Mesenchymal stem cell (in vitro differentiated cells and primary cell): ENCODE measurements around the gene SCARB1.

Source experiments
- DNase-seq: peaks from one replicate; pipeline ENCODE4 v3.0.0-alpha.2; 2013
- H2AFZ ChIP-seq: one replicate; pipeline ENCODE4 v1.6.1; 2013; ENCODE audit warnings: low read depth, mild to moderate bottlenecking, control low read depth, inconsistent platforms, low read length, moderate library complexity
- H2AK5ac ChIP-seq: 2 replicates; pipeline ENCODE4 v1.6.1; 2013; ENCODE audit warnings: low read length, moderate library complexity, mild to moderate bottlenecking, inconsistent platforms; ENCODE audit not compliant: severe bottlenecking
- H2BK120ac ChIP-seq: one replicate; pipeline ENCODE4 v1.6.1; 2013; ENCODE audit warnings: low read depth, mild to moderate bottlenecking, inconsistent platforms, low read length, moderate library complexity
- H2BK12ac ChIP-seq, 2 experiments: one replicate each; pipeline ENCODE4 v1.6.1; 2013; ENCODE audit warnings: inconsistent platforms in 2 of 2, low read length in 2 of 2, mild to moderate bottlenecking in 2 of 2, moderate library complexity in 2 of 2, control low read depth in 1 of 2
- H2BK15ac ChIP-seq: one replicate; pipeline ENCODE4 v1.6.1; 2013; ENCODE audit warnings: mild to moderate bottlenecking, low read depth, inconsistent platforms; ENCODE audit not compliant: poor library complexity, severe bottlenecking
- H2BK5ac ChIP-seq: 2 replicates; pipeline ENCODE4 v1.6.1; 2013; ENCODE audit warnings: low read depth, mild to moderate bottlenecking, low read length, control low read depth, inconsistent platforms; ENCODE audit not compliant: poor library complexity, severe bottlenecking
- H3K14ac ChIP-seq, 2 experiments: one replicate each; pipeline ENCODE4 v1.6.1; 2013; ENCODE audit warnings: inconsistent platforms in 2 of 2, low read length in 2 of 2, control low read depth in 1 of 2, mild to moderate bottlenecking in 1 of 2, moderate library complexity in 1 of 2
- H3K18ac ChIP-seq, 2 experiments: one replicate each; pipeline ENCODE4 v1.6.1; 2013; ENCODE audit warnings: inconsistent platforms in 2 of 2, low read length in 2 of 2, control low read depth in 1 of 2, low read depth in 1 of 2, mild to moderate bottlenecking in 1 of 2
- H3K23ac ChIP-seq, 2 experiments: one replicate each; pipeline ENCODE4 v1.6.1; 2013; ENCODE audit warnings: inconsistent platforms in 2 of 2, low read length in 2 of 2, mild to moderate bottlenecking in 2 of 2, moderate library complexity in 2 of 2, control low read depth in 1 of 2
- H3K27ac ChIP-seq: 2 replicates; pipeline ENCODE4 v1.5.1; 2013; ENCODE audit warnings: mild to moderate bottlenecking, moderate library complexity, low read length, control low read depth, inconsistent platforms; ENCODE audit not compliant: poor library complexity, severe bottlenecking
- H3K27me3 ChIP-seq, 2 experiments: 2 replicates each; pipeline versions ENCODE4 v1.6.1 to v1.7.0; 2013; ENCODE audit warnings: low read length in 2 of 2, mild to moderate bottlenecking in 2 of 2, moderate library complexity in 2 of 2, control low read depth in 1 of 2, inconsistent platforms in 1 of 2; ENCODE audit not compliant: control insufficient read depth in 1 of 2, insufficient read depth in 1 of 2
- H3K36me3 ChIP-seq, 2 experiments: 2 replicates each; pipeline versions ENCODE4 v1.6.1 to v1.7.0; 2013; ENCODE audit warnings: low read length in 2 of 2, control low read depth in 1 of 2, inconsistent platforms in 1 of 2, low read depth in 1 of 2, mild to moderate bottlenecking in 1 of 2; ENCODE audit not compliant: insufficient read depth in 2 of 2, control insufficient read depth in 1 of 2
- H3K4ac ChIP-seq, 2 experiments: one replicate each; pipeline ENCODE4 v1.6.1; 2013; ENCODE audit warnings: inconsistent platforms in 2 of 2, low read length in 2 of 2, mild to moderate bottlenecking in 2 of 2, moderate library complexity in 2 of 2, control low read depth in 1 of 2, low read depth in 1 of 2
- H3K4me1 ChIP-seq: 2 replicates; pipeline ENCODE4 v1.6.1; 2013; ENCODE audit warnings: low read depth, low read length, control low read depth; ENCODE audit not compliant: control insufficient read depth, insufficient read depth
- H3K4me2 ChIP-seq: 2 replicates; pipeline ENCODE4 v1.6.1; 2013; ENCODE audit warnings: low read length, mild to moderate bottlenecking, inconsistent platforms; ENCODE audit not compliant: poor library complexity, severe bottlenecking
- H3K4me3 ChIP-seq, 2 experiments: 2 replicates each; pipeline versions ENCODE4 v1.5.1 to v1.7.0; 2013; ENCODE audit warnings: low read length in 2 of 2, mild to moderate bottlenecking in 2 of 2, control low read depth in 1 of 2, low read depth in 1 of 2; ENCODE audit not compliant: insufficient read depth in 1 of 2
- H3K79me1 ChIP-seq: replicated peaks from 2 replicates; pipeline ENCODE4 v1.6.1; 2013; ENCODE audit warnings: mild to moderate bottlenecking, control low read depth, low read length, inconsistent platforms; ENCODE audit not compliant: poor library complexity, severe bottlenecking
- H3K9ac ChIP-seq: 2 replicates; pipeline ENCODE4 v1.7.0; 2013; ENCODE audit warnings: mild to moderate bottlenecking, low read length, moderate library complexity
- H3K9me3 ChIP-seq: 2 replicates; pipeline ENCODE4 v1.7.0; 2013; ENCODE audit warnings: mild to moderate bottlenecking, low read length; ENCODE audit not compliant: control insufficient read depth
- H4K8ac ChIP-seq: one replicate; pipeline ENCODE4 v1.6.1; 2013; ENCODE audit warnings: inconsistent platforms, mild to moderate bottlenecking, low read length, moderate library complexity
- H4K91ac ChIP-seq: one replicate; pipeline ENCODE4 v1.6.1; 2013; ENCODE audit warnings: mild to moderate bottlenecking, low read length, inconsistent platforms
- WGBS: methylation state at CpG from one replicate; pipeline ENCODE4 v1.1.7; 2013; ENCODE audit warnings: mixed read lengths; 5-methylcytosine and 5-hydroxymethylcytosine counted together

The SCARB1 gene

GRCh38 chr12:124855275-124855957 lies 8.2 kb downstream of the SCARB1 start:
- H3K79me1 ChIP-seq = peaks cover 24% of the 10 kb centered on the region
- H3K4me2 ChIP-seq = no peak overlapping the region
- no peak overlapping the region for H2BK12ac ChIP-seq
- no peak overlapping the region for H3K4me3 ChIP-seq
- H2AK5ac ChIP-seq = no peak overlapping the region
- no peak overlapping the region for H4K91ac ChIP-seq
- H3K9me3 ChIP-seq = no peaks in the 10 kb centered on the region
- H3K27ac ChIP-seq = no peak overlapping the region
- peaks cover 5% of the 10 kb centered on the region for H3K4me1 ChIP-seq
- H3K27me3 ChIP-seq = no peaks in the 10 kb centered on the region
- peak overlapping the region; percentile 86 for H4K8ac ChIP-seq
- H3K14ac ChIP-seq = no peak overlapping the region
- no peak overlapping the region for H2BK120ac ChIP-seq
- H2BK15ac ChIP-seq = no peak overlapping the region
- WGBS = 88% methylated on average over 15 of the region's 15 CpGs
- H3K9ac ChIP-seq = no peak overlapping the region
- DNase-seq = no peak
- H3K4ac ChIP-seq = no peak overlapping the region
- peaks cover 0 to 5% of the 10 kb centered on the region in 2 experiments for H3K36me3 ChIP-seq
- H3K23ac ChIP-seq = no peak overlapping the region
- no peak overlapping the region for H2AFZ ChIP-seq
- no peak overlapping the region for H2BK5ac ChIP-seq
- H3K18ac ChIP-seq = no peak overlapping the region

- Histone ChIP-seq H2BK15ac (no peak overlapping the region), H4K8ac (peak overlapping the region; percentile 86), H3K36me3 (peaks cover 0 to 5% of the 10 kb centered on the region in 2 experiments), H2BK120ac (no peak overlapping the region), H4K91ac (peak overlapping the region; percentile 20), H2AFZ (no peak overlapping the region), H3K4me1 (peaks cover 5% of the 10 kb centered on the region), H2BK12ac (no peak overlapping the region), H2AK5ac (no peak overlapping the region), H2BK5ac (no peak overlapping the region), H3K79me1 (peaks cover 21% of the 10 kb centered on the region), H3K27me3 (no peaks in the 10 kb centered on the region), H3K23ac (no peak overlapping the region), H3K4me3 (no peak overlapping the region), H3K18ac (no peak overlapping the region), H3K27ac (no peak overlapping the region), H3K9ac (no peak overlapping the region), H3K14ac (no peak overlapping the region), H3K4me2 (no peak overlapping the region), H3K4ac (no peak overlapping the region), H3K9me3 (no peaks in the 10 kb centered on the region)
- whole genome bisulfite sequencing = 97% methylated on average over 11 of the region's 11 CpGs
- no peak for DNase-seq
Observed at GRCh38 chr12:124854637-124855184, 9.0 kb downstream of the SCARB1 start.

GRCh38 chr12:124853781-124854636 lies 9.7 kb downstream of the SCARB1 start:
- Histone ChIP-seq H3K14ac (no peak overlapping the region), H2BK120ac (no peak overlapping the region), H3K23ac (no peak overlapping the region), H3K9ac (no peak overlapping the region), H3K27ac (no peak overlapping the region), H2BK12ac (no peak overlapping the region), H4K8ac (no peak overlapping the region), H3K9me3 (no peaks in the 10 kb centered on the region), H2AK5ac (no peak overlapping the region), H2BK5ac (no peak overlapping the region), H4K91ac (no peak overlapping the region), H3K4ac (no peak overlapping the region), H3K4me1 (peaks cover 5% of the 10 kb centered on the region), H3K36me3 (peaks cover 0 to 5% of the 10 kb centered on the region in 2 experiments), H3K4me3 (no peak overlapping the region), H3K79me1 (peaks cover 22% of the 10 kb centered on the region), H2AFZ (no peak overlapping the region), H3K4me2 (no peak overlapping the region), H3K27me3 (no peaks in the 10 kb centered on the region), H3K18ac (no peak overlapping the region), H2BK15ac (no peak overlapping the region)
- 92% methylated on average over 24 of the region's 24 CpGs for WGBS
- no peak for DNase-seq

- no peak overlapping the region for H2BK5ac ChIP-seq
- H3K4me3 ChIP-seq = no peak overlapping the region
- no peak overlapping the region for H2BK12ac ChIP-seq
- H2BK120ac ChIP-seq = no peak overlapping the region
- H3K14ac ChIP-seq = no peak overlapping the region
- no peaks in the 10 kb centered on the region for H3K9me3 ChIP-seq
- no peak overlapping the region for H3K4ac ChIP-seq
- no peak overlapping the region for H2BK15ac ChIP-seq
- H3K9ac ChIP-seq = no peak overlapping the region
- H3K4me1 ChIP-seq = peaks cover 5% of the 10 kb centered on the region
- 93% methylated on average over 7 of the region's 11 CpGs for WGBS
- peak overlapping the region; percentile 39 for H4K8ac ChIP-seq
- peaks cover 22% of the 10 kb centered on the region for H3K79me1 ChIP-seq
- H2AFZ ChIP-seq = no peak overlapping the region
- H3K27me3 ChIP-seq = no peaks in the 10 kb centered on the region
- H3K23ac ChIP-seq = no peak overlapping the region
- H3K36me3 ChIP-seq = peaks cover 0 to 5% of the 10 kb centered on the region in 2 experiments
- H4K91ac ChIP-seq = no peak overlapping the region
- H3K18ac ChIP-seq = peak overlapping the region; percentile 16 to 48
- no peak overlapping the region for H3K4me2 ChIP-seq
- no peak for DNase-seq
- H3K27ac ChIP-seq = no peak overlapping the region
- H2AK5ac ChIP-seq = no peak overlapping the region
Observed at GRCh38 chr12:124852911-124853427, 10.7 kb downstream of the SCARB1 start.
